Activated CD8-positive, alpha-beta memory T cell treated with anti-CD3 and anti-CD28 coated beads, Interleukin-2, amount 10 ng/mL, durations not matched to agents 7 days and 5 days (primary cell): ENCODE measurements around the gene SIK2. TPM values are rescaled to one million over a fixed set of nuclear protein-coding genes. Genes with fewer than 3 reads are reported as not detected.
"Not testable (repeated sequence)": the region's sequence is repeated elsewhere in the genome, so short reads cannot be mapped to it uniquely, and the experiment has no call there.

Experiments
- ATAC-seq: fragments of 150-1000 bp; cut with Tn5 transposase; one replicate; pipeline ENCODE4 v1.10.0; 2021; ENCODE audit warnings: moderate library complexity
- CTCF ChIA-PET: fragments of 350-600 bp; sonication (Branson Sonifier 250); formaldehyde crosslinking; loops from one replicate; lab custom pipeline; 2021; ENCODE audit warnings: antibody characterized with exemption; lab: Charles Lee
- DNase-seq: peaks from one replicate; pipeline ENCODE4 v3.0.0-alpha.2; 2020
- H3K27ac Mint-ChIP-seq: one replicate; pipeline ENCODE4 v1.8.0; 2021; ENCODE audit warnings: mild to moderate bottlenecking, mixed read lengths
- H3K27me3 Mint-ChIP-seq: one replicate; pipeline ENCODE4 v1.8.0; 2021; ENCODE audit warnings: mixed read lengths
- H3K36me3 Mint-ChIP-seq: one replicate; pipeline ENCODE4 v1.8.0; 2021; ENCODE audit warnings: mild to moderate bottlenecking, mixed read lengths
- H3K4me1 Mint-ChIP-seq: one replicate; pipeline ENCODE4 v1.8.0; 2021; ENCODE audit warnings: mixed read lengths
- H3K4me3 Mint-ChIP-seq: one replicate; pipeline ENCODE4 v1.8.0; 2021; ENCODE audit warnings: mild to moderate bottlenecking, moderate library complexity, mixed read lengths
- H3K9me3 Mint-ChIP-seq: one replicate; pipeline ENCODE4 v1.8.0; 2022; ENCODE audit warnings: low read depth, mixed read lengths
- total RNA-seq, 2 experiments: library from RNA; stranded (reverse); gene quantifications; one replicate each; pipeline ENCODE4 v1.2.3, GENCODE V29; 2021

Gene SIK2
- total RNA-seq, 2 experiments from 2014 or later, result 7.9 to 9.7 TPM

- H3K4me3 Mint-ChIP-seq, result no peak overlapping the region
- ATAC-seq (no peak), DNase-seq (no peak)
- H3K9me3 Mint-ChIP-seq, result no peaks in the 10 kb centered on the region
- peaks cover 60% of the 10 kb centered on the region for H3K36me3 Mint-ChIP-seq
- peaks cover 37% of the 10 kb centered on the region for H3K4me1 Mint-ChIP-seq
- no peaks in the 10 kb centered on the region for H3K27me3 Mint-ChIP-seq
- CTCF ChIA-PET, result interaction anchor here (0.9 to 5.0 kb wide), 4 partner anchors 15 to 308 kb away, joined by 3 to 21 read pairs (median 12); partner anchors contain the start of gene SIK2
- H3K27ac Mint-ChIP-seq, result no peak overlapping the region
Measured at GRCh38 chr11:111762526-111762925, 160.3 kb downstream of the SIK2 start.

GRCh38 chr11:111762981-111763643 lies 160.9 kb downstream of the SIK2 start:
- CTCF ChIA-PET, result interaction anchor here (0.9 to 5.0 kb wide), 4 partner anchors 14 to 308 kb away, joined by 3 to 21 read pairs (median 12); partner anchors contain the start of gene SIK2
- Mint-ChIP-seq H3K4me3 (no peak overlapping the region), H3K27me3 (no peaks in the 10 kb centered on the region), H3K4me1 (peaks cover 35% of the 10 kb centered on the region), H3K27ac (no peak overlapping the region), H3K36me3 (peaks cover 57% of the 10 kb centered on the region), H3K9me3 (no peaks in the 10 kb centered on the region)
- no peak for DNase-seq
- ATAC-seq, result no peak

- peaks cover 46% of the 10 kb centered on the region for H3K36me3 Mint-ChIP-seq
- H3K27me3 Mint-ChIP-seq, result no peaks in the 10 kb centered on the region
- ATAC-seq (no peak), DNase-seq (no peak)
- H3K27ac Mint-ChIP-seq, result peak overlapping the region; percentile 99
- CTCF ChIA-PET, result interaction anchor here (0.7 to 4.9 kb wide), 3 partner anchors 12 to 178 kb away, joined by 3 to 50 read pairs (median 19); partner anchors contain the start of gene SIK2
- peak overlapping the region; percentile 91 for H3K4me3 Mint-ChIP-seq
- H3K9me3 Mint-ChIP-seq, result no peaks in the 10 kb centered on the region
- H3K4me1 Mint-ChIP-seq, result peaks cover 35% of the 10 kb centered on the region
Measured at GRCh38 chr11:111764621-111765020, 162.4 kb downstream of the SIK2 start.

- CTCF ChIA-PET, result interaction anchor here (0.7 to 4.9 kb wide), 5 partner anchors 11 to 179 kb away, joined by 3 to 50 read pairs (median 7); partner anchors contain the start of gene SIK2
- Mint-ChIP-seq H3K4me3 (peak overlapping the region; percentile 91), H3K36me3 (peaks cover 42% of the 10 kb centered on the region), H3K27me3 (no peaks in the 10 kb centered on the region), H3K9me3 (no peaks in the 10 kb centered on the region), H3K4me1 (peaks cover 35% of the 10 kb centered on the region), H3K27ac (peak overlapping the region; percentile 99)
- ATAC-seq (no peak), DNase-seq (no peak)
Measured at GRCh38 chr11:111765320-111765983, 163.2 kb downstream of the SIK2 start.

- H3K27ac Mint-ChIP-seq, result peak within 1 kb of the TSS; percentile 99
- CTCF ChIA-PET, result interaction anchor here (0.8 to 4.9 kb wide), 10 partner anchors 10 to 514 kb away, joined by 3 to 50 read pairs (median 5); partner anchors contain the start of gene SIK2
- peak; percentile 81 for DNase-seq
- peaks cover 35% of the 10 kb centered on the region for H3K36me3 Mint-ChIP-seq
- no peaks in the 10 kb centered on the region for H3K27me3 Mint-ChIP-seq
- peaks cover 35% of the 10 kb centered on the region for H3K4me1 Mint-ChIP-seq
- peak within 1 kb of the TSS; percentile 91 for H3K4me3 Mint-ChIP-seq
- H3K9me3 Mint-ChIP-seq, result no peaks in the 10 kb centered on the region
- ATAC-seq, result peak; percentile 97
Measured at GRCh38 chr11:111765984-111766833, 164.0 kb downstream of the SIK2 start, which contains the start of gene PPP2R1B. Gene PPP2R1B, minus strand, starts transcription at chr11:111766389. Its CDS starts 28 bp downstream, at chr11:111766361.

GRCh38 chr11:111766834-111767142 lies 164.5 kb downstream of the SIK2 start:
- Mint-ChIP-seq H3K27me3 (no peaks in the 10 kb centered on the region), H3K4me1 (peaks cover 35% of the 10 kb centered on the region), H3K9me3 (no peaks in the 10 kb centered on the region), H3K36me3 (peaks cover 32% of the 10 kb centered on the region), H3K4me3 (peak overlapping the region; percentile 91), H3K27ac (peak overlapping the region; percentile 99)
- CTCF ChIA-PET, result interaction anchor here (0.8 to 4.9 kb wide), 8 partner anchors 10 to 514 kb away, joined by 3 to 50 read pairs (median 5); no protein-coding TSS in a partner anchor
- peak; percentile 1 for ATAC-seq
- DNase-seq, result no peak

- CTCF ChIA-PET, result interaction anchor here (0.9 kb wide), 1 partner anchor 205 kb away, joined by 3 read pairs; no protein-coding TSS in a partner anchor
- no peak overlapping the region for H3K27ac Mint-ChIP-seq
Measured at GRCh38 chr11:111770581-111771134, 168.4 kb downstream of the SIK2 start.

GRCh38 chr11:111771205-111771604 lies 169.0 kb downstream of the SIK2 start:
- H3K9me3 Mint-ChIP-seq, ATAC-seq, DNase-seq, H3K4me3 Mint-ChIP-seq, H3K4me1 Mint-ChIP-seq, H3K27ac Mint-ChIP-seq, H3K27me3 Mint-ChIP-seq, H3K36me3 Mint-ChIP-seq: not testable (repeated sequence)
- CTCF ChIA-PET, result interaction anchor here (0.9 kb wide), 1 partner anchor 205 kb away, joined by 3 read pairs; no protein-coding TSS in a partner anchor

More at GRCh38 chr11:111770581-111771134, 168.4 kb downstream of the SIK2 start:
- Mint-ChIP-seq H3K36me3 (peaks cover 1% of the 10 kb centered on the region), H3K27me3 (no peaks in the 10 kb centered on the region), H3K4me1 (peaks cover 9% of the 10 kb centered on the region), H3K4me3 (no peak overlapping the region), H3K9me3 (no peaks in the 10 kb centered on the region)
- ATAC-seq, result no peak
- DNase-seq, result no peak

- no peaks in the 10 kb centered on the region for H3K9me3 Mint-ChIP-seq
- CTCF ChIA-PET, result no interaction called here
- no peaks in the 10 kb centered on the region for H3K4me1 Mint-ChIP-seq
- no peak overlapping the region for H3K4me3 Mint-ChIP-seq
- H3K27ac Mint-ChIP-seq, result no peak overlapping the region
- no peaks in the 10 kb centered on the region for H3K36me3 Mint-ChIP-seq
- no peaks in the 10 kb centered on the region for H3K27me3 Mint-ChIP-seq
- no peak for DNase-seq
- ATAC-seq, result no peak
Measured at GRCh38 chr11:111772535-111772934, 170.3 kb downstream of the SIK2 start.

GRCh38 chr11:111774955-111775710 lies 172.9 kb downstream of the SIK2 start:
- DNase-seq (no peak), ATAC-seq (no peak)
- CTCF ChIA-PET, result interaction anchor here (1.2 to 5.9 kb wide), 7 partner anchors 9 to 211 kb away, joined by 3 to 57 read pairs (median 8); partner anchors contain the start of gene PPP2R1B
- H3K27ac Mint-ChIP-seq, result no peak overlapping the region
- no peak overlapping the region for H3K4me3 Mint-ChIP-seq
- H3K27me3 Mint-ChIP-seq, result no peaks in the 10 kb centered on the region
- no peaks in the 10 kb centered on the region for H3K36me3 Mint-ChIP-seq
- no peaks in the 10 kb centered on the region for H3K4me1 Mint-ChIP-seq
- no peaks in the 10 kb centered on the region for H3K9me3 Mint-ChIP-seq

- CTCF ChIA-PET, result interaction anchor here (0.6 to 5.9 kb wide), 20 partner anchors 10 to 1321 kb away, joined by 3 to 57 read pairs (median 6); partner anchors contain the start of genes PPP2R1B, SDHD, SIK2 and TIMM8B
- ATAC-seq, result no peak
- no peaks in the 10 kb centered on the region for H3K4me1 Mint-ChIP-seq
- H3K4me3 Mint-ChIP-seq, result no peak overlapping the region
- no peak overlapping the region for H3K27ac Mint-ChIP-seq
- no peak for DNase-seq
- no peaks in the 10 kb centered on the region for H3K27me3 Mint-ChIP-seq
- no peaks in the 10 kb centered on the region for H3K36me3 Mint-ChIP-seq
- no peaks in the 10 kb centered on the region for H3K9me3 Mint-ChIP-seq
Measured at GRCh38 chr11:111776398-111777093, 174.3 kb downstream of the SIK2 start.
